HL-60 (cell line): ENCODE results near the gene KLC4.
A peak's percentile ranks its signal among the peaks of the same experiment; 100 is the strongest.

Experiments used
- DNase-seq, 2 experiments: peaks; one replicate each; pipeline ENCODE4 v3.0.0-alpha.2; 2010 to 2020; ENCODE audit warnings: low read depth in 1 of 2, low spot score in 1 of 2
- H3K27ac ChIP-seq: fragments of 250-450 bp; sonication (Bioruptor Pico); replicated peaks from 2 replicates; pipeline ENCODE4 v1.5.1; 2020; ENCODE audit warnings: mild to moderate bottlenecking, moderate library complexity
- H3K27me3 ChIP-seq: fragments of 250-450 bp; sonication (Bioruptor Pico); 2 replicates; pipeline ENCODE4 v1.5.1; 2021; ENCODE audit warnings: mild to moderate bottlenecking, moderate library complexity; ENCODE audit not compliant: insufficient read depth, poor library complexity, severe bottlenecking
- H3K4me3 ChIP-seq: replicated peaks from 2 replicates; pipeline ENCODE4 v1.5.1; 2011; ENCODE audit warnings: mild to moderate bottlenecking, control low read depth, low read length; ENCODE audit not compliant: insufficient read depth
- CTCF ChIP-seq: IDR thresholded peaks from one replicate; pipeline ENCODE4 v1.5.1; 2011; ENCODE audit warnings: low read length, control low read depth, inconsistent platforms; ENCODE audit not compliant: insufficient read depth
- GABPA ChIP-seq: IDR thresholded peaks from 2 replicates; pipeline ENCODE4 v1.6.1; 2012; ENCODE audit warnings: low read depth
- POLR2AphosphoS5 ChIP-seq: IDR thresholded peaks from 2 replicates; pipeline ENCODE4 v1.6.1; 2012; ENCODE audit warnings: low read depth
- SPI1 ChIP-seq: IDR thresholded peaks from 2 replicates; pipeline ENCODE4 v1.6.1; 2012; ENCODE audit warnings: low read depth, mild to moderate bottlenecking, borderline replicate concordance
- TF ChIP-seq, protein P1 (sequence below): IDR thresholded peaks from 2 replicates; pipeline ENCODE4 v1.6.1; 2012; ENCODE audit warnings: low read depth; ENCODE audit not compliant: insufficient replicate concordance

Gene KLC4

DNA sequence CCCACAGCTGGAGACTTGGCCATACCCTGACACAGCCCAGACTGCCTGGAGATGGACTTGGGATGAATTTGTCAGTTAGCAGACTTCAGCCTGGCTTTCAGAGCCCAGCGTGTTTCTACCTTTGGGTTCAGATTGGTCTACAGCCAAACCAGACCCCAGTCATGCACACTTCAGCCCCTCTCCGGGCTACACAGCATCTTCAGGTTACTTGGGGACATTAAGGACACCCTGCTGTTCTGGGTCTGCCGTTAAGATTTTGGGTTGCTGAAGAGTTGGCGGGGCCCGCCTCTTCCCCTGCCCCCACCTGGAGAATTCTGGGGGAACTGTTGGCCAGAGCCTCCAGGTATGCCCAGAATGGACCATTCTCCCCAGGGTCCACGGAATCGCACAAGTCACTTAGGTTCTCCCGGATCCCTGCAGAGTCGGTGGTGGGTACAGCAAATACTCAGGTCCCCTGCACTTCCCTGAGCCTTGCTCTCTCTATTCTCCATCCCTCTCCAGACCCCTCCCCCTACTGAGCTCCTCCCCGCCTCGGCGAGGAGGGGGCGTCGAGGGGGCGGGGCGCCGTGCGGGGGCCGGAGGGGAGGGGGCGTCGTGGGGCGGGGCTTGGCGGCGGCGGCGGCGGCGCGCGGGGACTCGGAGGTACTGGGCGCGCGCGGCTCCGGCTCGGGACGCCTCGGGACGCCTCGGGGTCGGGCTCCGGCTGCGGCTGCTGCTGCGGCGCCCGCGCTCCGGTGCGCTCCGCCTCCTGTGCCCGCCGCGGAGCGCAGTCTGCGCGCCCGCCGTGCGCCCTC is 16.4 kb downstream of the KLC4 start, which contains the start of gene PTK7:
PTK7 (plus strand) TSS at position 645 of the 794 bp plus-strand sequence. CDS start 175 bp downstream, outside the sequence.
- peak in 1 of 2 experiments; percentile 17 for DNase-seq
- Histone ChIP-seq H3K27me3 (peaks cover 27% of the 10 kb centered on the region), H3K27ac (no peak within 1 kb of the TSS), H3K4me3 (peak within 1 kb of the TSS; percentile 34)
- no peak for TF ChIP-seq CTCF
- no peak for TF ChIP-seq POLR2AphosphoS5
- TF ChIP-seq, protein P1, sequence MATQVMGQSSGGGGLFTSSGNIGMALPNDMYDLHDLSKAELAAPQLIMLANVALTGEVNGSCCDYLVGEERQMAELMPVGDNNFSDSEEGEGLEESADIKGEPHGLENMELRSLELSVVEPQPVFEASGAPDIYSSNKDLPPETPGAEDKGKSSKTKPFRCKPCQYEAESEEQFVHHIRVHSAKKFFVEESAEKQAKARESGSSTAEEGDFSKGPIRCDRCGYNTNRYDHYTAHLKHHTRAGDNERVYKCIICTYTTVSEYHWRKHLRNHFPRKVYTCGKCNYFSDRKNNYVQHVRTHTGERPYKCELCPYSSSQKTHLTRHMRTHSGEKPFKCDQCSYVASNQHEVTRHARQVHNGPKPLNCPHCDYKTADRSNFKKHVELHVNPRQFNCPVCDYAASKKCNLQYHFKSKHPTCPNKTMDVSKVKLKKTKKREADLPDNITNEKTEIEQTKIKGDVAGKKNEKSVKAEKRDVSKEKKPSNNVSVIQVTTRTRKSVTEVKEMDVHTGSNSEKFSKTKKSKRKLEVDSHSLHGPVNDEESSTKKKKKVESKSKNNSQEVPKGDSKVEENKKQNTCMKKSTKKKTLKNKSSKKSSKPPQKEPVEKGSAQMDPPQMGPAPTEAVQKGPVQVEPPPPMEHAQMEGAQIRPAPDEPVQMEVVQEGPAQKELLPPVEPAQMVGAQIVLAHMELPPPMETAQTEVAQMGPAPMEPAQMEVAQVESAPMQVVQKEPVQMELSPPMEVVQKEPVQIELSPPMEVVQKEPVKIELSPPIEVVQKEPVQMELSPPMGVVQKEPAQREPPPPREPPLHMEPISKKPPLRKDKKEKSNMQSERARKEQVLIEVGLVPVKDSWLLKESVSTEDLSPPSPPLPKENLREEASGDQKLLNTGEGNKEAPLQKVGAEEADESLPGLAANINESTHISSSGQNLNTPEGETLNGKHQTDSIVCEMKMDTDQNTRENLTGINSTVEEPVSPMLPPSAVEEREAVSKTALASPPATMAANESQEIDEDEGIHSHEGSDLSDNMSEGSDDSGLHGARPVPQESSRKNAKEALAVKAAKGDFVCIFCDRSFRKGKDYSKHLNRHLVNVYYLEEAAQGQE = no peak
- TF ChIP-seq GABPA = no peak
- TF ChIP-seq SPI1 = no peak

- Histone ChIP-seq H3K27me3 (peaks cover 27% of the 10 kb centered on the region), H3K27ac (no peak overlapping the region), H3K4me3 (peak overlapping the region; percentile 34)
- no peak for DNase-seq
- TF ChIP-seq, protein P1 = no peak
- TF ChIP-seq CTCF (no peak), GABPA (no peak)
Measured at GRCh38 chr6:43076464-43077332, 17.3 kb downstream of the KLC4 start.

- H3K4me3 ChIP-seq = no peak overlapping the region
- no peak overlapping the region for H3K27ac ChIP-seq
- TF ChIP-seq CTCF (no peak), GABPA (no peak), POLR2AphosphoS5 (no peak)
- TF ChIP-seq, protein P1 = no peak
Measured at GRCh38 chr6:43077333-43077809, 17.9 kb downstream of the KLC4 start.

More at GRCh38 chr6:43077333-43077809, 17.9 kb downstream of the KLC4 start:
- DNase-seq = no peak
- H3K27me3 ChIP-seq = peaks cover 27% of the 10 kb centered on the region
